IMR-90 (cell line): ENCODE data around the gene ELK3.

Experiments
- CTCF ChIP-seq: conservative IDR thresholded peaks from 2 replicates; pipeline ENCODE4 v1.5.1; 2012; ENCODE audit warnings: mild to moderate bottlenecking, low read depth, low read length, improper control_type of control experiment
- RFX5 ChIP-seq: IDR thresholded peaks from 2 replicates; pipeline ENCODE4 v1.8.0; 2012; ENCODE audit warnings: low read depth, mild to moderate bottlenecking, low read length, moderate library complexity

- TF ChIP-seq RFX5 (no peak), CTCF (no peak)
Measured at GRCh38 chr12:96204381-96204780, 10.2 kb downstream of the ELK3 start.
